HFFc6 (cell line): Measurements from ENCODE around the gene CLDN5. TPM values are rescaled to one million over a fixed set of nuclear protein-coding genes. Genes with fewer than 3 reads are reported as not detected.

Experiments
- DNase-seq: peaks from one replicate; pipeline ENCODE4 v3.0.0-alpha.2; 2018
- H3K27ac Mint-ChIP-seq: 2 replicates; pipeline ENCODE4 v1.8.0; 2020; ENCODE audit warnings: mild to moderate bottlenecking, mixed read lengths
- H3K27me3 Mint-ChIP-seq: 2 replicates; pipeline ENCODE4 v1.8.0; 2021; ENCODE audit warnings: mild to moderate bottlenecking, moderate library complexity, mixed read lengths; ENCODE audit not compliant: insufficient read depth
- H3K36me3 Mint-ChIP-seq: 2 replicates; pipeline ENCODE4 v1.8.0; 2021; ENCODE audit warnings: low read depth, mixed read lengths
- H3K4me1 Mint-ChIP-seq: 2 replicates; pipeline ENCODE4 v1.8.0; 2020; ENCODE audit warnings: low read depth, mixed read lengths
- H3K4me3 Mint-ChIP-seq: 2 replicates; pipeline ENCODE4 v1.8.0; 2020; ENCODE audit warnings: mild to moderate bottlenecking, moderate library complexity, mixed read lengths
- H3K9me3 Mint-ChIP-seq: 2 replicates; pipeline ENCODE4 v1.8.0; 2020; ENCODE audit warnings: mild to moderate bottlenecking, mixed read lengths
- CTCF ChIP-seq: fragments of 200-600 bp; sonication (generic); IDR thresholded peaks from 2 replicates; pipeline ENCODE4 v1.5.0; 2021; ENCODE audit warnings: antibody characterized with exemption, mild to moderate bottlenecking
- total RNA-seq, 6 experiments: library from RNA; stranded (reverse); fragmentation: NEBNext Ultra II Directional; extraction: Animal tissue kit (Norgen Biotek cat#: 25700); gene quantifications; 2 replicates in 1 of 6; 3 replicates in 5 of 6; pipeline ENCODE4 v1.2.3, GENCODE V29; 2021

The CLDN5 gene
- total RNA-seq, 6 experiments from 2014 or later = 0.16 TPM; not detected in 5

GRCh38 chr22:19559956-19560355 lies 35.7 kb upstream of the CLDN5 start:
- TF ChIP-seq CTCF = no peak
- Mint-ChIP-seq H3K27ac (no peak overlapping the region), H3K4me1 (peaks cover 2% of the 10 kb centered on the region), H3K4me3 (no peak overlapping the region), H3K27me3 (peaks cover 12% of the 10 kb centered on the region), H3K9me3 (peaks cover 4% of the 10 kb centered on the region; the same call in 1 of the 2 replicates), H3K36me3 (no peaks in the 10 kb centered on the region)
- DNase-seq = no peak

- 0 out of 2 replicates have a peak, but pooled peaks cover under 1% of the 10 kb centered on the region for H3K9me3 Mint-ChIP-seq
- peaks cover 16% of the 10 kb centered on the region for H3K27me3 Mint-ChIP-seq
- H3K27ac Mint-ChIP-seq = no peak overlapping the region
- no peak overlapping the region for H3K4me3 Mint-ChIP-seq
- H3K36me3 Mint-ChIP-seq = no peaks in the 10 kb centered on the region
- peaks cover 8% of the 10 kb centered on the region for H3K4me1 Mint-ChIP-seq
- DNase-seq = no peak
- no peak for TF ChIP-seq CTCF
Measured at GRCh38 chr22:19559324-19559811, 35.2 kb upstream of the CLDN5 start.

- H3K4me1 Mint-ChIP-seq = peaks cover 10% of the 10 kb centered on the region
- H3K4me3 Mint-ChIP-seq = no peak overlapping the region
- H3K27ac Mint-ChIP-seq = no peak overlapping the region
- no peaks in the 10 kb centered on the region for H3K36me3 Mint-ChIP-seq
- TF ChIP-seq CTCF = no peak
- DNase-seq = no peak
- H3K27me3 Mint-ChIP-seq = peaks cover 7% of the 10 kb centered on the region
- 0 out of 2 replicates have a peak, but pooled peaks cover 3% of the 10 kb centered on the region for H3K9me3 Mint-ChIP-seq
Measured at GRCh38 chr22:19556963-19557545, 32.8 kb upstream of the CLDN5 start.

- no peak overlapping the region for H3K4me3 Mint-ChIP-seq
- no peak for DNase-seq
Measured at GRCh38 chr22:19555651-19556050, 31.4 kb upstream of the CLDN5 start.

GRCh38 chr22:19554834-19555404 lies 30.7 kb upstream of the CLDN5 start:
- Mint-ChIP-seq H3K36me3 (no peaks in the 10 kb centered on the region), H3K9me3 (0 out of 2 replicates have a peak, but pooled peaks cover 3% of the 10 kb centered on the region), H3K4me3 (no peak overlapping the region), H3K4me1 (peaks cover 10% of the 10 kb centered on the region), H3K27ac (peak overlapping the region; percentile 29; the same call in 1 of the 2 replicates), H3K27me3 (peaks cover 16% of the 10 kb centered on the region)
- peak; percentile 42 for TF ChIP-seq CTCF
- DNase-seq = peak; percentile 46

More at GRCh38 chr22:19555651-19556050, 31.4 kb upstream of the CLDN5 start:
- H3K27ac Mint-ChIP-seq = no peak overlapping the region
- peaks cover 10% of the 10 kb centered on the region for H3K27me3 Mint-ChIP-seq
- no peaks in the 10 kb centered on the region for H3K36me3 Mint-ChIP-seq
- peaks cover 10% of the 10 kb centered on the region for H3K4me1 Mint-ChIP-seq
- H3K9me3 Mint-ChIP-seq = 0 out of 2 replicates have a peak, but pooled peaks cover 3% of the 10 kb centered on the region
- no peak for TF ChIP-seq CTCF
